GM21447 (cell line): ENCODE data around the gene QSOX2.
A peak's percentile ranks its signal among the peaks of the same experiment; 100 is the strongest.
"Not testable (repeated sequence)": the region's sequence is repeated elsewhere in the genome, so short reads cannot be mapped to it uniquely, and the experiment has no call there.

ENCODE experiments used
- ATAC-seq: cut with Tn5 transposase; IDR thresholded peaks from one replicate; pipeline ENCODE4 v1.9.1; 2021; ENCODE audit not compliant: unreplicated experiment

Gene QSOX2

DNA sequence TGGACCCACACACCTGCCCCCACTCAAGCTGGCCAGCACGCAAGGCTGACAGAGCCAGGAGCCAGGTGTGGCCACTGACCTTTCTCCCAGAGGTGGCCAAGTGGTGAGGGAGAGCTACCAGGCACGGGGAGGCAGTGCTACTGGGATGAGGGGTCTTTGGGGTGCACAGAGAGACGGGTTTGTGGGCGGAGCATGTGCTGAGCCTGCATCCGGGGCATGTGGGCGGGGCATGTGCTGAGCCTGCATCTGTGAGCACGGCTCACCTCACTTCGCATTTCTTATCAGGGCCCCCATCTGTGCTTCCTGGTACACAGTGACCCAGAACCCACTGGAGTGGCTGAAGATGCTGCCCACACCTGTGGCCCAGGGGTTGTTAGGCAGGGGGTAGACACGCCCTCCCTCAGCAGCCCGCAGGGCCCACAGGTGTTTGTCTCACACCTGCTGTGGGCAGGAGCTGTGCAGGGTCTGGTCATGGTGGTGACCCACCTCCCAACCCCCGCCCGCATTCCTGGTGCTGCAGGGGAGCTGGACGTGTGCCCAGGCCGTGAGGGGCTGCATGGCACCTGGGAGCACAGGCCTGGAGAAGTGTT is 36.8 kb upstream of the QSOX2 start:
- no peak for ATAC-seq

DNA sequence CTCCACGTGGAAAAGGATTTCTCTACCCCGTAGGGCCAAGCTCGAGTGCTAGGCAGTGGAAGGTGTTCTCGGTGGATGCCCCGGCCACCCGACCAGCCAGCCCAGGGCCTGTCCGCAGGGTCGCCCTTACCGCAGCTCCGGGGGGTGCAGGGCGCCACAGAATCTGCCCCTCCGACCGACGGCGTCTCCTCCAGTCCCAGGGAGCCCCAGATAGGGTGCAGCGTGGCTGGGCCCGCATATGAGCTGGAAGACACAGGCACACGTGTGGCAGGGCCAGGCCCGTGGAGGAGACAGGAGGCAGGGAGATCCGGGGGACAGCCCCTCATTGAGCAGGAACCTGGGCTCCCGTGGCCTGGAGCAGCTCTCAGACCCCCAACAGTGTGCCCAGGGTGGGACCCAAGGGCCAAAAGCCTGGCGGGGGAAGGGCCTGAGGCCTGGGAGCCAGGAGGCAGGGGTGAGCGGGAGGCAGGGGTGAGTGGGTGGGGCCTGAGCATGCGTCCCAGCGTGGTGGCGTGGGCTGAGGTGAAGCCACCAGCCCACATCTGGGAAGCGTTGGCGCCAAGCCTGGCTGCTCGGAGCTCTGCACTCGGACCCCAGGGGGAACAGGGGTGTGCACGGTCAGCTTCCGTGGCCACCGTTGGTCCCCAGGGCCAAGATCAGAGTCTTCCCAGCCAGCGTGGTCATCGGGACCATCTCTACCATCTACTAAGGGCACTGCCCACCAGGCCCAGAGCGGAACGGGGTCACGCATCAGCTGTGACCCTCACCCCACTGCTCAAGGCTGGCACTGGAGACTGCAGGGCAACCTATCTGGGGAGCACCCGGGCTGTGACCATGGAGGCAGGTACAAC is 36.0 kb upstream of the QSOX2 start:
- no peak for ATAC-seq

DNA sequence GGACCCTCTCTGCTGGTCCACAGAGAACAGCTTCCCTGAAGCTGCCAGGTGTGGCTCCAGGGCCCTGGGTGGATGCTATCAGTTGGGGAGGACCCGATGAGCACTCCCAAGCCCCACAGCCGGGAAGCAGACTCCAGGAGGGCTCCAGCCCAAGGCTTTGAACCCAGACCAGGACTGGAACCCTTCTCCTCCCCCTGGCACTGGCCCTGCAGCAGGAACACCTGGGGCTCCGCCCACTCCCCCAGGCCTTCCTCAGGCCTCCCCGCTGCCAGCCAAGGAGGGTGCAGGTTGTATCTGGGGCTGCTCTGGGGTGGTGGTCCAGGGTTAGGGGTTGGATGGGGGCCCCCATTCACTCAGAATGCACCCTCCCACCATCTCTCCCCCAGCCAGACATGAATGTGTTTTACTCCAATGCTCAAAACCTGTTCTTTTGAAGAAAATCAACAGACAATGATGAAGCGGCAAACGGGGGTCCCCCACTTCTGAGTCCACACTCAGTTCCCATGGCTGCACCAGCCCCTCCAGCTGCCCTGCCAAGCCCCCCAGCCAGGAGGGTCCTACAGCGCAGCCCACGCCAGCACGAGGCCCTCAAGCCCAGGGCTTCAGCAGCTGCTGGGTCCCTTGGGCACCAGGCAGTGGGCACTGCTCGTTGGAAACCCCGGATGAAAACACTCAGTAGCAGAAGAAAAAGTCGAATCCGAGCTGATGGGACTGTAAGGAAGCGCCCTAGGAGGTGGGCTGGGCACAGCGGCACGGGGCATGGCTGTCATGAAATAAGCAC is 35.1 kb upstream of the QSOX2 start:
- ATAC-seq = no peak

- ATAC-seq = no peak
These were observed 33.9 kb upstream of the QSOX2 start for GRCh38 chr9:136279471-136279870.

DNA sequence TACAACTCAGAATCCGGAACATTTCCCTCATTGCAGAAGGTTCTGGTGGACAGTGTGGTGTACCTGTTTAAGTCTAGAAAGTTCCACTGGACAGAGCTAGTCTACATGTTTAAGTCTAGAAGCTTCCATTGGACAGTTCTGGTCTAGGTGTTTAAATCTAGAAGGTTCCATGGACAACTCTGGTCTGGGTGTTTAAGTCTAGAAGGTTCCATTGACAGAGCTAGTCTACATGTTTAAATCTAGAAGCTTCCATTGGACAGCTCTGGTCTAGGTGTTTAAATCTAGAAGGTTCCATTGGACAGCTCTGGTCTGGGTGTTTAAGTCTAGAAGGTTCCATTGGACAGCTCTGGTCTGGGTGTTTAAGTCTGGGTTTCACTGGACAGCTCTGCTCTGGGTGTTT is 33.3 kb upstream of the QSOX2 start:
- ATAC-seq = no peak

DNA sequence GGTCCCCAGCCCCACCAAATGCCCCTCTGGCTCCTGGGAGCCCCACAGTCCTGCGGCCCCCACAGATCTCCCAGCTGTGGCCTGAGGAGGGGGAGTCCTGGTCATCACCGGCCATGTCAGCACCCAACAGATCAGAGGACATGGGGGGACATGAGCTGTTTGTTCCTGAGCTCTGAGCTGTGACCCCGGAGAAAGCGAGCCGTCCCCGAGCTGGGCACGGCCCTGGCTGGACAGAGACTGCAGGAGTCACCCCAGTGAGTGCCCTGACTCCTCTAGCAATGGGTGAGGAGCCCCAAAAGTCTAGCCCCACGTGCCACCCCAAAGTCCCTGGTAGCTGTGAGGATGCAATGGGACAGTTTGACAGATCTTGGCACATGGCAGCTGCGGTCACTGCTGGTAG is 32.6 kb upstream of the QSOX2 start:
- ATAC-seq = no peak

- ATAC-seq = no peak
These were observed 32.1 kb upstream of the QSOX2 start for GRCh38 chr9:136277746-136278145.

- no peak for ATAC-seq
These were observed 31.1 kb upstream of the QSOX2 start for GRCh38 chr9:136276716-136277115.

DNA sequence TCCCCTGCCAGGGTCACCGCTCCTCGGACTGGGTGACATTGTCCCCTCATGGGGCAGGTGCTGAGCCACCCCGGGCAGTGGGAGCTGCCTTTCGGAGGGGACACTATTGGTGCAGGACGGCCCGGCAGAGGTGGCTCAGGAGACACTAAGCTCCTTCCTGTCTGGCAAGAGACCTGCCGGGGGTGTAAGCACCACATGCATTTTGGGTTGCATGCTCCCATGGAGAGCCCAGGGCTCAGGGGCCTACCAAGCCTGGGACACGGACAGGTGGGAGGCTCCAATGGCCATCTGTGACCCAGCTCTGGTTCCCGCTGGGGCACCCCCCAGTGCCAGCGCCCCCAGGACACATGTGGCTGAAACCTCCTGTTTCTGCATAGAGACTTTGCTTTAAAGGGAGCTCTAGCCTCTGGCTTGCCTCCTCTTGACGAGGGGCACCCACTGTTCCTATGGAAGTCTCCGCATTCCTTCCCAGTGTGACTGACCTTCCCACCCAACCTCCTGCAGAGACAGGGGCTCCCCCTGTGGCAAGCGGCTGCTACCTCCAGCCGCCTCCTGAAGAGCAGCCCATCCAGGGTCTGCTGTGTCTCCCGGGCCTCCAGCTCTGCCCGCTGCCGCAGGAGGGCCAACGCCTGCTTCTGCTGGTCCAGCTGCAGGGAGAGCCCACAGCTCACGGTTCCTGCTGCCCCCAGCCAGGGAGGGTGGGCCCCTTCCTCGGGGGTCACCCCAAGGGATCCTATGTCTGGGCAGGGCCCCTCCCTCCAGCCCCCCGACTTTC is 30.2 kb upstream of the QSOX2 start:
- ATAC-seq = no peak

DNA sequence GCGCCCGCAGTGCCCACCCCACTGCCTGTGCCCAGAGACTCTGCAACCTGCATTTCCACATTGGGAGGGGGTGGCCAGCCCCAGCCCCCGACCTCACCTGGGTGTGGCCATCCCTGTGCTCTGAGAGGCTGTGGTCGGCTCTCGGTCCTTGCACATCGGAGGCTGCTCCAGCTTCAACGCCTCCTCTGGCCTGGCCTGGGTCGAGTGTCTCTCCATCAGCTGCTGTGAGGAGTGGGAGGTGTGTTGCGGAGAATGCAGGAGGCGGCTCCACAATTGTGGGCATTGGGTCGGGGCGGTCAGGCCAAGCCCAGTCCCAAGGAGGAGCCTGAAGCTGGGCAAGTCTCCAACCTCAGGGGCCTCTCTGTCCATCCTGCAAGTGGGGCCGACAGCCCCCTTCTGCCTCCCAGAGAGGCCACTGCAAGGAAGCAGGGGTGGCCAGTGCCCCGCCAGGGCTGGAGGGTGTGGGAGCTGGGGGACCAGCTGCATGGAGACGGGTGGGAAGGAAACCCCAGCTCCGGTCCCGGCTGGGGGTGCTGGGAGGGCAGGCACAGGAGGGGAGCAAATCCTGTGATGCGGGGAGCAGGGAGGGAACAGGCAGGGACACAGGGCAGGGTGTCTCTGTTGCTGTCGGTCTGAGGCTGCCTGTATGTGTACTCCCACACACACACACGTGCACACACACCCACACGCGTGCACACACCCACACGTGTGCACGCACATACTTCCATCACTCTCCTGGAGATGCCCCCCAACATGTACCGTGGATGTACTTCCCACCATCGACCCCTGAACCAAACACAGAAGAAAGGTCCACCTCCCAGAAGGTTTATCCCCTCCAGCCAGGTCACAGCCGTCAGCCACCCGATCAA is 29.4 kb upstream of the QSOX2 start:
- no peak for ATAC-seq

DNA sequence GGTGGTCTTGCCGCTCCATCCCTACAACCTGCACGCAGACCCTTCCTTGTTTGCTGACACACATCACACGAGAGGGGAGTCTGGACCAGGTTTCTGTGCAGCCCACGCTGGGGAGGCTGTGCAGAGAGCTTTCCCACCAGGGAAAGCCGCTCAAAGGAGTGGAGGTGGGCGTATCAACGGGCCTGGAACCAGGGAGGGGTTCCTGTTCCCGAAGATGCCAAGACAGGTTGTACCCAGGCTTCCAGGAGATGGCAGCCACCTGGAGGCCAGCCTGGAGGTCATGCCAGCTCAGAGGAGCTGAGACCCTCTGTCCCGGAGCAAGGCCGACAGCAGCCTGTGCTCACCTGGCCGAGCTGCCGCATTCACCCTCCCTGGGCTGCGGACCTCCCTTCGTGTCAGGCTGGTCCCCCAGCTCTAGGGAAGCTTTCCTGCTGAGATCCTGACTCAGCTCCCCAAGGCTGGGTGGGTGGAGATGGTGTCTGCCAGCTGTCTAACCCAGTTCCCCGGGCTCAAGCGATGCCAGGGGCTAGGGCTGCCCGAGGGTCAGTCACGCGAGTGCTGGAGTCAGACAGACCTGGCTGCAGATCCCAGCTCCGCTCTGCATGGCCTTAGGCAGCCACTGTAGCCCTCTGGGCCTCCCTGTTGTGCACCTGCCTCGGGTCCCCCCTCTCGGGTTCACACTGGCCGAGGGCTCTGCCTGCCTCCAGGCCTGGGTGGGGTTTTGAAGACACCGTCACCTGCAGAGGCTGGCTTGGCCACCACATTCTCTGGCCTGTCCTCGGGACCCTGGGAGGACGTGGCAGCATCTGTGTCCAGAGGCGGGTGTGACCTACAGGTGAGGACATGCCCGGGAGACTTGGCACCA is 28.5 kb upstream of the QSOX2 start:
- no peak for ATAC-seq

- ATAC-seq = no peak
These were observed 27.7 kb upstream of the QSOX2 start for GRCh38 chr9:136273244-136273865.

- no peak for ATAC-seq
These were observed 24.6 kb upstream of the QSOX2 start for GRCh38 chr9:136270173-136270705.

DNA sequence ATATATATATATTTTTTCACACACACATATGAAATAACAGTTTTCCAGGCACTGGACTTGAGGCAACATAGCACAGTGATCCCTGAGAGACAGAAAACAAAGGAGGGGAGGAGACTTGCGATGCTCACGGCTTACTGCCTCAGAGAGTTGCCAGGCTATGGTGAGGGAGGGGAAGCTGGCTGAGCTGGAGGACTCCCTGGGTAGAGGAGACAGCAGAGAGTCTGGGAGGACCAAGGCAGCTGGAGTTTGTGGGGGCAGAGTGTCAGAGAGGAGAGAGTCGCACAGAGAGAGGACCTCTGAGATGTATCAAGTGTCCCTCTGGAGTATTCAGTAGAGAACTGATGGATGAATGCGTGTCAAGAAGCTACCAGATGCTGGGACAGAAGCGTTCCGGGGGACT is 23.1 kb upstream of the QSOX2 start:
- ATAC-seq = no peak

GRCh38 chr9:136268318-136268717 is 22.7 kb upstream of the QSOX2 start:
- ATAC-seq = no peak

DNA sequence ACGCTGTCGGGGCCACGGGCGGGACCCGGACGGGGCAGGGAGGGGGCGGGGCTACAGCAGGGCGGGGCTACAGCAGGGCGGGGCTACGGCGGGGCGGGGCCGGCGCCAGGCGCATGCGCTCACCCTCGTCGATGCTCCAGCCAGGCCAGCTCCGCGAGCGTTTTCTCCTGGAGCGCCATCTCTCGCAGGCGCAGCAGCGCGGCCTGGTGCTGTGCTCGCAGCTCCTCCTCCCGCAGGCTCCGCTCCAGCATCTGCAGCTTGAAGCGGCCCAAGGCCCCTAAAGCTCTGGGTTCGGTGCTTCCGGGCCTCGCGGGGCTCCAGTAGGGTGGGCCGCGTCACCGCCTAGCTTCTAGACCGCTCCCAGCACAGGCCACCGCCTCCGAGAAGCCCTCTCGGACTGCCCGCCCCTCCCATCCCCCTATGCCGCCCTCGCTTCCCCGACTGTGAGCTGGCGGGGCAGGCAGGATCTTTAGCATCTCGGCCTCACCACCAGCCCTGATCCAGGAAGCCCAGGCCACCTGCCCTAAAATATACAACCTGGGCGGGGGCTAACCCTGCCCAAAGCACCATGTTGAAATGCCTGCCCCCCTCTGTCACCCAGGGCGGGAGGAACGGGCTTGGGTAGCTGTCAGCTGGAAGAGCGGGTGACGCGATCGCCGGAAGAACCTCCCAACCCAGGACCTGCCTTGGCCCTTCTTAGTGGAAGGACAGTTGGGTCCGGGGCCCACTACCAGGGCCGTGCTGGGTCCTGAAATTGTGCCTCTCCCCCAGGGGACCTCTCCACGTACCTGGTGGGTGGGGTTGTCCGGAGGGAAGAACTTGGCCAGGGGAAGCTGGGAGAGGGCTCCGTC is 21.9 kb upstream of the QSOX2 start:
- ATAC-seq = peak; percentile 76

- not testable (repeated sequence) for ATAC-seq
These were observed 21.0 kb upstream of the QSOX2 start for GRCh38 chr9:136266641-136267040.
